ENCODE results near the gene MICAL2.

- TF ChIP-seq CTCF (IDR thresholded peaks at IDR 0.05) (no peak), POLR2A (IDR thresholded peaks at IDR 0.05) (no peak)
Observed at GRCh38 chr11:12073886-12074285, 36.5 kb upstream of the MICAL2 start.
